SU-DHL-6 (cell line): ENCODE results near the gene COQ9.

Experiments used
- H2AFZ ChIP-seq: fragments of 200-600 bp; sonication (generic); 2 replicates; pipeline ENCODE4 v1.6.1; 2014; ENCODE audit warnings: low read depth, mild to moderate bottlenecking, moderate library complexity, mixed read lengths, antibody characterized with exemption, low read length; ENCODE audit not compliant: severe bottlenecking
- H3F3A ChIP-seq: fragments of 200-600 bp; shearing (Covaris generic); 2 replicates; pipeline ENCODE4 v1.6.0; 2016; ENCODE audit warnings: antibody characterized with exemption, mild to moderate bottlenecking; ENCODE audit not compliant: insufficient read depth
- H3K27ac ChIP-seq: fragments of 200-600 bp; sonication (generic); 2 replicates; pipeline ENCODE4 v1.5.1; 2016; ENCODE audit warnings: low read depth, mild to moderate bottlenecking, low read length, moderate library complexity, mixed read lengths
- H3K27me3 ChIP-seq: fragments of 200-600 bp; sonication (generic), shearing (Covaris generic); 2 replicates; pipeline ENCODE4 v1.6.0; 2014; ENCODE audit warnings: mild to moderate bottlenecking, low read length
- H3K36me3 ChIP-seq: fragments of 200-600 bp; sonication (generic); 2 replicates; pipeline ENCODE4 v1.6.1; 2014; ENCODE audit warnings: mild to moderate bottlenecking, low read length, mixed read lengths
- H3K4me2 ChIP-seq: fragments of 300-600, 200-600 bp; shearing (Covaris generic), sonication (generic); 2 replicates; pipeline ENCODE4 v1.6.0; 2014; ENCODE audit warnings: low read length, low read depth, mild to moderate bottlenecking; ENCODE audit not compliant: poor library complexity, severe bottlenecking
- H3K4me3 ChIP-seq: fragments of 200-600 bp; sonication (generic); 2 replicates; pipeline ENCODE4 v1.5.1; 2014; ENCODE audit warnings: antibody characterized with exemption, low read length, mild to moderate bottlenecking, mixed read lengths; ENCODE audit not compliant: insufficient read depth, poor library complexity, severe bottlenecking
- H3K79me2 ChIP-seq: fragments of 200-600 bp; sonication (generic); 2 replicates; pipeline ENCODE4 v1.6.1; 2014; ENCODE audit warnings: mild to moderate bottlenecking, low read length, moderate library complexity; ENCODE audit not compliant: insufficient read depth
- H3K9ac ChIP-seq: fragments of 200-600 bp; sonication (generic); 2 replicates; pipeline ENCODE4 v1.7.0; 2014; ENCODE audit warnings: mild to moderate bottlenecking, low read length
- H3K9me2 ChIP-seq: fragments of 200-600 bp; sonication (generic); replicated peaks from 2 replicates; pipeline ENCODE4 v1.6.1; 2014; ENCODE audit warnings: low read length; ENCODE audit not compliant: insufficient read depth
- H3K9me3 ChIP-seq: fragments of 200-600 bp; sonication (generic); 2 replicates; pipeline ENCODE4 v1.6.1; 2014; ENCODE audit warnings: low read length, mixed read lengths; ENCODE audit not compliant: insufficient read depth
- H4K20me1 ChIP-seq: fragments of 200-600 bp; sonication (generic); 2 replicates; pipeline ENCODE4 v1.6.1; 2014; ENCODE audit warnings: low read depth, mild to moderate bottlenecking, antibody characterized with exemption, low read length, moderate library complexity, mixed read lengths
- CTCF ChIP-seq: fragments of 200-600 bp; sonication (generic); IDR thresholded peaks from one replicate; pipeline ENCODE4 v1.5.1; 2017; ENCODE audit warnings: antibody characterized with exemption, mild to moderate bottlenecking, low read length, moderate library complexity; ENCODE audit not compliant: insufficient read depth, poor library complexity, severe bottlenecking
- EZH2phosphoT487 ChIP-seq: fragments of 200-600 bp; sonication (generic), shearing (Covaris generic); conservative IDR thresholded peaks from 2 replicates; pipeline ENCODE4 v1.6.1; 2018; ENCODE audit warnings: mild to moderate bottlenecking, antibody characterized with exemption, low read length, moderate library complexity, mixed read lengths

Gene COQ9

GRCh38 chr16:57469917-57470470 lies 22.7 kb downstream of the COQ9 start:
- Histone ChIP-seq H3K27ac (no peak overlapping the region), H2AFZ (no peak overlapping the region), H3K4me3 (no peak overlapping the region), H3K9me2 (no peaks in the 10 kb centered on the region), H3K9ac (no peak overlapping the region), H3K79me2 (no peaks in the 10 kb centered on the region), H3K9me3 (no peaks in the 10 kb centered on the region), H3K4me2 (no peak overlapping the region), H3K36me3 (peaks cover 4% of the 10 kb centered on the region; the same call in 1 of the 2 replicates), H4K20me1 (no peaks in the 10 kb centered on the region), H3F3A (peaks cover 4% of the 10 kb centered on the region; the same call in 1 of the 2 replicates), H3K27me3 (no peaks in the 10 kb centered on the region)
- TF ChIP-seq EZH2phosphoT487 (no peak), CTCF (no peak)

- Histone ChIP-seq H3K27me3 (no peaks in the 10 kb centered on the region), H3K4me2 (no peak overlapping the region), H3F3A (peaks cover 4% of the 10 kb centered on the region; the same call in 1 of the 2 replicates), H3K9me2 (no peaks in the 10 kb centered on the region), H3K9me3 (no peaks in the 10 kb centered on the region), H3K9ac (no peak overlapping the region), H3K79me2 (no peaks in the 10 kb centered on the region), H3K4me3 (no peak overlapping the region), H2AFZ (no peak overlapping the region), H4K20me1 (no peaks in the 10 kb centered on the region), H3K36me3 (peaks cover 4% of the 10 kb centered on the region; the same call in 1 of the 2 replicates), H3K27ac (no peak overlapping the region)
- no peak for TF ChIP-seq EZH2phosphoT487
These were observed 23.4 kb downstream of the COQ9 start for GRCh38 chr16:57470711-57471110.

DNA sequence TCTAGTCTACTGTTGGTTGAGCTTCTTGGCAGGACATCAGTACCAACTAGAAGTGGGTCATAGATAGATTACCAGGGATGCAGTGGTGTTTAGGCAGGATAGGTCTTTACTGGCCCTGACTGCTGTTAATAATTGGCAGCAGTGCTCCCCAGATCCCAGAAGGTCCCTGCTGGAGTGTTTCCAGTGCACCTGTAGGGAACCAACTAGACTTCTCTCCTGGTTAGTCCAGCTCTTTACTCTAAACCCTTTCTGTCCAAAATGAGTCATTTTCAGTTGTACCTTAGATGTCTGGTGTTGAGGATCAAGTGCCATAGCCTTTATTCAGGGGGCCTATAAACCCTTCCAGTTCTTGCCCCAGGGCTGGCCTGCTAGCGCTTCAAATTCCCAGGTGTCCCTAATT lies 23.9 kb downstream of the COQ9 start:
- no peaks in the 10 kb centered on the region for H3K79me2 ChIP-seq
- H4K20me1 ChIP-seq, result no peaks in the 10 kb centered on the region
- peaks cover 4% of the 10 kb centered on the region; the same call in 1 of the 2 replicates for H3K36me3 ChIP-seq
- peaks cover 4% of the 10 kb centered on the region; the same call in 1 of the 2 replicates for H3F3A ChIP-seq
- H3K27ac ChIP-seq, result no peak overlapping the region
- no peaks in the 10 kb centered on the region for H3K9me2 ChIP-seq
- H3K27me3 ChIP-seq, result no peaks in the 10 kb centered on the region
- H2AFZ ChIP-seq, result no peak overlapping the region
- H3K4me2 ChIP-seq, result no peak overlapping the region
- no peak overlapping the region for H3K9ac ChIP-seq
- no peak overlapping the region for H3K4me3 ChIP-seq
- H3K9me3 ChIP-seq, result no peaks in the 10 kb centered on the region
- TF ChIP-seq CTCF, result no peak
- no peak for TF ChIP-seq EZH2phosphoT487

GRCh38 chr16:57471852-57472664 lies 24.8 kb downstream of the COQ9 start:
- H2AFZ ChIP-seq, result no peak overlapping the region
- no peaks in the 10 kb centered on the region for H4K20me1 ChIP-seq
- H3K27me3 ChIP-seq, result no peaks in the 10 kb centered on the region
- peaks cover 4% of the 10 kb centered on the region; the same call in 1 of the 2 replicates for H3F3A ChIP-seq
- H3K79me2 ChIP-seq, result no peaks in the 10 kb centered on the region
- no peak overlapping the region for H3K4me2 ChIP-seq
- H3K9me2 ChIP-seq, result no peaks in the 10 kb centered on the region
- H3K36me3 ChIP-seq, result peaks cover 4% of the 10 kb centered on the region; the same call in 1 of the 2 replicates
- no peak overlapping the region for H3K4me3 ChIP-seq
- no peak overlapping the region for H3K27ac ChIP-seq
- no peak overlapping the region for H3K9ac ChIP-seq
- H3K9me3 ChIP-seq, result no peaks in the 10 kb centered on the region
- TF ChIP-seq EZH2phosphoT487, result no peak
- TF ChIP-seq CTCF, result no peak
